ENCODE results near the gene TNFSF11. TPM values are rescaled to one million over a fixed set of nuclear protein-coding genes. Genes with fewer than 3 reads are reported as not detected.

The TNFSF11 gene
- total RNA-seq, 2 experiments from 2014 or later = 2.5 to 2.6 TPM

DNA sequence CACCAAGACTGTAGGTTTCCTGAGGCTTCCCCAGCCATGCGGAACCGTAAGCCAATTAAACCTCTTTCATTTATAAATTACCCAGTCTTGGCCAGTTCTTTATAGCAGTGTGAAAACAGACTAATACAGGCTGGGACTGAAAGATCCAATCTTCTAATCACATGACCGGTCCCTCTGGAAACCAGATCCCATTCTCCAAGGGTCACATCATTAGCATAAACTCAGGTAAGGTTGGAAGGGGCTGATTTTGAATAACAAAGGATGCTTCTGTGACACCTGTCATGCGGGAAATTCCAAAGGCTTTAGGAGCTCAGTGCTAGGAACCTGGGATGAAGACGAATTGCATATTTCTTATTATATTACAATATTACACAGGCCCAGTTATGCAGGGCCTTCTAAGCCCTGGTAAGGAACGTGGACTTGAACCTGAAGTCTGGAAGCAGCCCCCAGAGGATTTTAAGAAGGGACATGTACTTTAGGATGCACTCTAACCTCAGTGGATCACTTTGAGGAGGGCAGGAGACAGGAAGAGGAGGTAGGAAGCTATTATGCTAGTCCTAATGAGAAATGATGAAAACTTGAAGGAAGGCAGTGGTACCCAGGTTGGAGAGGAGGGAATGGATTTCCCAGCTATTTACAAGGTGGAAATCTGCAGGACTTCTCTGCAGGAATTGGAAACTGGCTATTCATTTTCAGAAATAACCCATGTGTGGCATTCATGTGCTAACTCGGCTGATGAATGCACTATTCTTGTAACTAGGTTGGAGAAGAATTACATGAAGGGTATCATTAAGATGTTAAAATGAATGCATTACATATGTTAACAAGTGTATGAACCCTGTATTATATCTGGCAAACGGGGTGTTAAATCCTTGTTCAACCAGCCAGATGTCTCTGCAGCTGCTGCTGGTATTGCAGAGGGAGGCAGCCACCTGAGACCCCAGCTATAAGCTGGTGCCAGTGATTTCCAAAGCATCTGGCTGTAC lies 19.3 kb downstream of the TNFSF11 start:
- POLR2A ChIA-PET = no interaction called here
- intact Hi-C loops (cut with DNase I, micrococcal nuclease) = loop anchor here (10.0 kb wide), 1 partner anchor 1282 kb away; the partner anchor contains the start of genes CCDC122 (in 2 of the 2) and LACC1 (in 2 of the 2)

DNA sequence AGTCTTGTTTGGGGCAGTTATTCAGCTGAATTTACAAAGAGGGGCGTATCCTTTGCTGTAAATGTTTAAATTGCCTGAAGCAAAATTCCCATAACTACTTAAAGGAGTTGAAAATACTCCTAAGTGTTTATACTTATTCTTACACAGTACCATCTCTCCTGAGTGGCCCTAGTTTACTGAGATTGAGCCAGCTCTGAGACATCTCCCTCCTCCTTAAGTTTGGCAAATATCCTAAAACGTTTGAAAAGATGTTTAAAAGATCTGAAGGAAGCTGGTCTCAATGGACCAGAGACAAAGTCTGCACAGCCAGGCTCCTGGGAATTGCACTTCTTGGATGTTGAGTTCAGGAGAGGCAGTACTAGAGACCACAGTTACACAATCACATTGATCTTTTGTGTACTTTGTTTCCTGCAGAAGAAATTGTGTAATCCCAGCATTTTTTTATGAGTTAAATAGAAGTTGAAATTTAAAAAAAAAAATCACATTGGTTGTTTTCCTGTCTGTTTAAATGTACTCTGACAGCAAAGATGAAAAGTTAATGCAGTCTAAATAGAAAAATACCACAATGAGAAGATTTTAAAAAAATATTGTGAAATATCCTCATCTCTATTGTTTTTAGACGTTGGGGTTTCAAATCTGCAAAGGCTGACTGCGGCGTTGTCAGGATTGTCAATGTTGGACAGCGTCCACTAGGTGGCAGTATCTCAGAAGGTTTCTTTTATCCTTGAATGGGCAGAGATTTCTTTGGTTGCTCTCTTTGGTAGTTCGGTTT lies 20.7 kb downstream of the TNFSF11 start:
- Mint-ChIP-seq H3K27me3 (no peaks in the 10 kb centered on the region), H3K36me3 (ENCODE audit: low read depth) (no peaks in the 10 kb centered on the region), H3K27ac (no peak overlapping the region), H3K4me3 (no peak overlapping the region), H3K9me3 (ENCODE audit: low read depth) (no peaks in the 10 kb centered on the region), H3K4me1 (no peaks in the 10 kb centered on the region)
- CTCF ChIA-PET = interaction anchor here (0.7 to 2.8 kb wide), 23 partner anchors 8 to 303 kb away, joined by 3 to 8 read pairs (median 4); no protein-coding TSS in a partner anchor
- peak; percentile 61 for ATAC-seq
- intact Hi-C loops (cut with DNase I, micrococcal nuclease) = loop anchor here (2.0 to 10.0 kb wide), 3 partner anchors 260 to 1280 kb away; partner anchors contain the start of genes CCDC122 (in 2 of the 2) and LACC1 (in 2 of the 2)
- peak; percentile 71 for DNase-seq
- POLR2A ChIA-PET = no interaction called here

More for the DNA sequence above, 19.3 kb downstream of the TNFSF11 start:
- no peaks in the 10 kb centered on the region for H3K36me3 Mint-ChIP-seq (ENCODE audit: low read depth)
- CTCF ChIA-PET = interaction anchor here (1.2 to 1.4 kb wide), 3 partner anchors 198 to 282 kb away, joined by 3 to 4 read pairs (median 3); no protein-coding TSS in a partner anchor
- H3K4me3 Mint-ChIP-seq = no peak overlapping the region
- no peaks in the 10 kb centered on the region for H3K27me3 Mint-ChIP-seq
- no peaks in the 10 kb centered on the region for H3K9me3 Mint-ChIP-seq (ENCODE audit: low read depth)
- DNase-seq (no peak), ATAC-seq (no peak)
- H3K4me1 Mint-ChIP-seq = no peaks in the 10 kb centered on the region
- no peak overlapping the region for H3K27ac Mint-ChIP-seq

DNA sequence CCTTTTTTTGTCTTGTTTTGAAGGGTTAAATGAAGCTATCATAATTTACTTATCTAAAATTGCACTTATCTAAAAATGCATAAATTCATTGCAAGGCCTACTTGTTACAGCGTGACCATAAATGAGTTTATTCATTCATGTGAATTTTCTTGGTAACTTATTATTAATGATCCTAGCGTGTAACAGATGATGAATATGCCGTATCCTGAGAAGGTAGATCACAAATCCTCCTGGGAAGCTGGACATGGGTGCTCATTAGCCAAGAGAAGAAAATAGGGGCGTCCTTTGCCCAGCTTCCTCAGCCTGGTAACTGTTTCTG lies 21.3 kb downstream of the TNFSF11 start:
- CTCF ChIA-PET = interaction anchor here (0.7 to 2.8 kb wide), 19 partner anchors 9 to 304 kb away, joined by 3 to 8 read pairs (median 4); no protein-coding TSS in a partner anchor
- Mint-ChIP-seq H3K4me3 (no peak overlapping the region), H3K27me3 (no peaks in the 10 kb centered on the region), H3K36me3 (ENCODE audit: low read depth) (no peaks in the 10 kb centered on the region), H3K27ac (no peak overlapping the region), H3K4me1 (peaks cover 1% of the 10 kb centered on the region), H3K9me3 (ENCODE audit: low read depth) (no peaks in the 10 kb centered on the region)
- intact Hi-C loops (cut with DNase I, micrococcal nuclease) = loop anchor here (2.0 to 10.0 kb wide), 3 partner anchors 260 to 1280 kb away; partner anchors contain the start of genes CCDC122 (in 2 of the 2) and LACC1 (in 2 of the 2)
- POLR2A ChIA-PET = no interaction called here
- DNase-seq (no peak), ATAC-seq (no peak)

DNA sequence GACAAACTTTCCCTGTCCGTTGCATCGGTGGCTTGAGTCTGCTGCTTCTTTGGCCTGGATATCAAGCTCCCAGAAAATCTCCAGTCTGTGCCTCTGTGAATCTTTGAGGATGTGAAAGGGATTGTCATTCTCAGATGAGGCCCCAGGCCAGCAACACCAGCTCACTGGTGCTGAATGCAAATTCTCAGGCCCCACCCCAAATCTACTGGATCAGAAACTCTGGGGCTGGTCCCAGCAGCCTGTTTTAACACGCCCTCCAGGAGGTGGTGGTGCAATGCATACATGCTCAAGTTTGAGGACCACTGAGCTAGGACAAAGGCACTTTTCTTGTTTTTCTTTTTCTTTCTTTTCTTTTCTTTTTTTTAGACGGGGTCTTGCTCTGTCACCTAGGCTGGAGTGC lies 23.6 kb downstream of the TNFSF11 start:
- DNase-seq (no peak), ATAC-seq (no peak)
- Mint-ChIP-seq H3K36me3 (ENCODE audit: low read depth) (peaks cover 5% of the 10 kb centered on the region), H3K27me3 (no peaks in the 10 kb centered on the region), H3K4me1 (peaks cover 10% of the 10 kb centered on the region), H3K9me3 (ENCODE audit: low read depth) (no peaks in the 10 kb centered on the region), H3K27ac (no peak overlapping the region), H3K4me3 (no peak overlapping the region)
- intact Hi-C loops (cut with DNase I, micrococcal nuclease) = loop anchor here (10.0 kb wide), 1 partner anchor 1277 kb away; the partner anchor contains the start of genes CCDC122 (in 2 of the 2) and LACC1 (in 2 of the 2)
- POLR2A ChIA-PET = no interaction called here
- CTCF ChIA-PET = interaction anchor here (0.6 kb wide), 3 partner anchors 171 to 903 kb away, joined by 3 read pairs; no protein-coding TSS in a partner anchor

DNA sequence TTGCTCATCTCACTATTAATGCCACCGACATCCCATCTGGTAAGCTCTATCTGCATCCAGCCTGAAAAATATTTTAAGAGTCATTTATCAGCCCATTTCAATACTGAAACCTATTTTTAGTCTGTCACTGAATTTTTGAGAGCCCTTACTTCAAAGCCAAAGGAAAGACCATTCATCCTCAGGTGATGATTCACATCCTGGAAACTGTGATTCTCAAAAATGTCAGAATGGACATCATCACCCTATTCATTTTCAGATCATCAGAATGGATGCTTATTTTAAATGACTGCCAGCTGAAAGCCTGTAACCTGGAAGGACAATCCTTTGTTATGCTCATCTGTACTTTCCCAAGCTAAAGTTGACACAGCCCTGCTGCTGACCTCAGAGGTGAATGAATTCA lies 27.0 kb downstream of the TNFSF11 start:
- Mint-ChIP-seq H3K36me3 (ENCODE audit: low read depth) (peaks cover 5% of the 10 kb centered on the region), H3K27me3 (no peaks in the 10 kb centered on the region), H3K9me3 (ENCODE audit: low read depth) (no peaks in the 10 kb centered on the region), H3K27ac (peak overlapping the region; percentile 61), H3K4me1 (peaks cover 10% of the 10 kb centered on the region), H3K4me3 (no peak overlapping the region)
- ATAC-seq (peak; percentile 81), DNase-seq (no peak)
- POLR2A ChIA-PET = interaction anchor here (0.7 kb wide), 1 partner anchor 1104 kb away, joined by 3 read pairs; no protein-coding TSS in a partner anchor
- intact Hi-C loops (cut with DNase I, micrococcal nuclease) = no loop called here
- CTCF ChIA-PET = interaction anchor here (0.6 to 1.0 kb wide), 2 partner anchors 676 to 1203 kb away, joined by 3 read pairs; no protein-coding TSS in a partner anchor

DNA sequence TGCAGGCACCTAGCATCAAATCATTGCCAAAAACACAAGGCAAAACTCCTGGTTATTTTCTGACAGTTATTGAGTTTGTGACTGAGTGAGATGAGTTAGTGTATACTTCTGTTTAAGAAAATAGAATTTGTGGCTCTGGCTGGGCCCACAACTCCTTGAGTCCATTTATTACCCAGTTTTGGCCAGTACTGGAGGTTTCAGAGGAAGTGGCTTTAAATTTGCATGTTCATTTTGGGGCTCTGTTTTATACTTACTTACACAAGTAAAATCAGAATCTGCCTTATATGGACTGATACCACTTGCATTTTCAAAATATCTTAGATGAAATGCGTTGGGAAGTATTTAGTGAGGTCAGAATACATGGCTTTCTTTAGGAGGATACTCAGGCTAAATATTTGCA lies 29.0 kb downstream of the TNFSF11 start:
- POLR2A ChIA-PET = no interaction called here
- CTCF ChIA-PET = no interaction called here
- H3K9me3 Mint-ChIP-seq (ENCODE audit: low read depth) = no peaks in the 10 kb centered on the region
- H3K4me3 Mint-ChIP-seq = no peak overlapping the region
- H3K27ac Mint-ChIP-seq = no peak overlapping the region
- H3K36me3 Mint-ChIP-seq (ENCODE audit: low read depth) = peaks cover 5% of the 10 kb centered on the region
- intact Hi-C loops (cut with DNase I, micrococcal nuclease) = no loop called here
- ATAC-seq (no peak), DNase-seq (no peak)
- H3K27me3 Mint-ChIP-seq = no peaks in the 10 kb centered on the region
- peaks cover 10% of the 10 kb centered on the region for H3K4me1 Mint-ChIP-seq

DNA sequence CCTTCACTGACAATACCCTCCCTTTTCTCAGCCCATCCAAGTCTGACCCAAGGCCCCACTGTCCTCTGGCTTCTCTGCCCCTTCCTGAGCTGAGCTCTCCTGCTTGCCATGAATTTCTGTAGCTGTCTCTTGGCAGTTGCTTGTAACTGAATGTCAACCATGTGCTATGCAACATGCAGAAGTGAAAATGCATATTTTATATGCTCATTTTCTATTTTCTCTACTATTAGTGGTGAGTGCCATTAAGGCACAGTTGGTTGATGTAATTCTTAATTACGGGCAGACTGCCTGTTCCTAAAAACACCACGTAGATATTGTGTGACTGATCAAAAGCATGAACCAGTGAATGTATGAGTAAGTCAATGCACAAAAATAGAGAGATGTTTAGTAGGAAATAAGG lies 29.6 kb downstream of the TNFSF11 start:
- H3K27me3 Mint-ChIP-seq = no peaks in the 10 kb centered on the region
- H3K4me3 Mint-ChIP-seq = no peak overlapping the region
- peaks cover 10% of the 10 kb centered on the region for H3K4me1 Mint-ChIP-seq
- no peak for DNase-seq
- H3K27ac Mint-ChIP-seq = no peak overlapping the region
- intact Hi-C loops (cut with DNase I, micrococcal nuclease) = no loop called here
- H3K9me3 Mint-ChIP-seq (ENCODE audit: low read depth) = no peaks in the 10 kb centered on the region
- POLR2A ChIA-PET = no interaction called here
- CTCF ChIA-PET = interaction anchor here (2.1 kb wide), 1 partner anchor 8 kb away, joined by 8 read pairs; no protein-coding TSS in a partner anchor
- ATAC-seq = no peak
- peaks cover 5% of the 10 kb centered on the region for H3K36me3 Mint-ChIP-seq (ENCODE audit: low read depth)

DNA sequence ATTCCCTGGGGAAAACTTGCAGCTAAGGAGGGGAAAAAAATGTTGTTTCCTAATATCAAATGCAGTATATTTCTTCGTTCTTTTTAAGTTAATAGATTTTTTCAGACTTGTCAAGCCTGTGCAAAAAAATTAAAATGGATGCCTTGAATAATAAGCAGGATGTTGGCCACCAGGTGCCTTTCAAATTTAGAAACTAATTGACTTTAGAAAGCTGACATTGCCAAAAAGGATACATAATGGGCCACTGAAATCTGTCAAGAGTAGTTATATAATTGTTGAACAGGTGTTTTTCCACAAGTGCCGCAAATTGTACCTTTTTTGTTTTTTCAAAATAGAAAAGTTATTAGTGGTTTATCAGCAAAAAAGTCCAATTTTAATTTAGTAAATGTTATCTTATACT lies 33.6 kb downstream of the TNFSF11 start:
- Mint-ChIP-seq H3K9me3 (ENCODE audit: low read depth) (no peaks in the 10 kb centered on the region), H3K27ac (no peak overlapping the region), H3K4me3 (no peak overlapping the region), H3K27me3 (peaks cover 3% of the 10 kb centered on the region), H3K36me3 (ENCODE audit: low read depth) (no peaks in the 10 kb centered on the region), H3K4me1 (no peaks in the 10 kb centered on the region)
- intact Hi-C loops (cut with DNase I, micrococcal nuclease) = no loop called here
- ChIA-PET CTCF (no interaction called here), POLR2A (no interaction called here)
- DNase-seq = no peak
- ATAC-seq = no peak

DNA sequence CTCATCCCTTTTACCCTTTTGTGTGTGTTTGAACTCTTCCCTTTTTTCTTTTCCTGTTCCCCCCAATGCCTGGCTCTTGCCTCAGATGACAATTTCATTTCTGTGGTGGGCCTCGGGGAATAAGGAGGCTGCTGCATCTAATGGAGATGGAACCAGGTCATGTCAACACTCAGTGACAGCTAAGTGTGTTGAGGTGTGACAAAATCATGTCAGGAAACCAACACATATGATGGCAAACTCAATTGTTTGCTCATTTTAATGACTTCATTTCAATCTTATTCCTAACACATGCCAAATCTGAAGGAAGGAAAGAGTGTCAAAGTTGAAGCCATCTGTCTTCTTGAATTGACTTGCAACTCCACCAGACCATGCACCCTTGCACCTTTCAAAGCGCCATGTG lies 36.7 kb downstream of the TNFSF11 start:
- H3K4me3 Mint-ChIP-seq = no peak overlapping the region
- intact Hi-C loops (cut with DNase I, micrococcal nuclease) = no loop called here
- H3K9me3 Mint-ChIP-seq (ENCODE audit: low read depth) = no peaks in the 10 kb centered on the region
- CTCF ChIA-PET = interaction anchor here (0.6 to 1.0 kb wide), 2 partner anchors 15 to 72 kb away, joined by 3 read pairs; no protein-coding TSS in a partner anchor
- ATAC-seq = no peak
- no peaks in the 10 kb centered on the region for H3K36me3 Mint-ChIP-seq (ENCODE audit: low read depth)
- H3K27ac Mint-ChIP-seq = no peak overlapping the region
- H3K4me1 Mint-ChIP-seq = no peaks in the 10 kb centered on the region
- DNase-seq = no peak
- POLR2A ChIA-PET = no interaction called here
- H3K27me3 Mint-ChIP-seq = peaks cover 4% of the 10 kb centered on the region

DNA sequence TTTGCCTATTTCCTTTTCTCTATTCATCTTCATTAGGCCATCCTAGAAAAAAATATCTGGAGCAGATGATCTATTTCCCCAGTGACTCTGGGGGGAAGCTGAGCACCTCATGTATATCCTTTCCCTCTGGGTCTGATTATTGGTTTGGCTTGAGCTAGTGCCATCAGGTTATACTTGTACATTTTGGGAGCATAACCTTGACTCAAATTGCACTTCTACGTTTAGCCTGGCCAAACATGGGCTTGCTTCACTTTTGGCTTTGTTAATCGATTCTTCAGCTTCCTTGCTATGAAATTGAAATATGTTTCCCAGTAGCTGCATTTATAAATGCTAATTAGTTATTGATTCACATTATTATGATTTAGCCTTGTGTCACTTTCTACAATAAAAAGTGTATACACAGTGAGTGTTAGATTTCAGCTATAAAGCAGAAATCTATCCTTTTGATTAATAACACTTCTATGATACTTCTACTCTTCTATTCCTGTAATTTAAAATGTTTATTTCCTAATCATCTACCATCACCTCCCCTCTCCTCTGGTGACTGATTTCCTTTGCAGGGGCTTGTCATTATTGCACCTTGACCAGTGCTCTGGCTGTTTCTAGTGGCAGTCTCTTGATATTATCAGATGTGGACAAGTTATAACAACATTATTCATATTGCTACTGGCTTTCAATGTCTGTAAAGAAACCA lies 37.3 kb downstream of the TNFSF11 start:
- no peak for ATAC-seq
- POLR2A ChIA-PET = no interaction called here
- Mint-ChIP-seq H3K27ac (no peak overlapping the region), H3K4me1 (no peaks in the 10 kb centered on the region), H3K27me3 (peaks cover 4% of the 10 kb centered on the region), H3K36me3 (ENCODE audit: low read depth) (no peaks in the 10 kb centered on the region), H3K9me3 (ENCODE audit: low read depth) (no peaks in the 10 kb centered on the region), H3K4me3 (no peak overlapping the region)
- no peak for DNase-seq
- CTCF ChIA-PET = interaction anchor here (1.0 kb wide), 1 partner anchor 16 kb away, joined by 3 read pairs; no protein-coding TSS in a partner anchor
- intact Hi-C loops (cut with DNase I, micrococcal nuclease) = no loop called here
